HG02943 (cell line): ENCODE results near the gene ENAH.
"Not testable (repeated sequence)": the region's sequence is repeated elsewhere in the genome, so short reads cannot be mapped to it uniquely, and the experiment has no call there.

ENCODE experiments used
- ATAC-seq: cut with Tn5 transposase; IDR thresholded peaks from one replicate; pipeline ENCODE4 v1.9.1; 2021; ENCODE audit warnings: mild to moderate bottlenecking, low read depth, moderate library complexity; ENCODE audit not compliant: unreplicated experiment

The ENAH gene

GRCh38 chr1:225534135-225534534 is 118.8 kb downstream of the ENAH start:
- no peak for ATAC-seq

- ATAC-seq = no peak
Measured at GRCh38 chr1:225533238-225533637, 119.7 kb downstream of the ENAH start.

GRCh38 chr1:225532240-225532944 is 120.5 kb downstream of the ENAH start:
- ATAC-seq = no peak

GRCh38 chr1:225529726-225530125 is 123.2 kb downstream of the ENAH start:
- ATAC-seq = no peak

GRCh38 chr1:225527575-225527974 is 125.3 kb downstream of the ENAH start:
- no peak for ATAC-seq

GRCh38 chr1:225526878-225527277 is 126.0 kb downstream of the ENAH start:
- ATAC-seq = no peak

GRCh38 chr1:225525377-225525776 is 127.5 kb downstream of the ENAH start:
- no peak for ATAC-seq

GRCh38 chr1:225524570-225524969 is 128.4 kb downstream of the ENAH start:
- no peak for ATAC-seq

- ATAC-seq = no peak
Measured at GRCh38 chr1:225523263-225523950, 129.5 kb downstream of the ENAH start.

GRCh38 chr1:225522588-225523262 is 130.2 kb downstream of the ENAH start:
- no peak for ATAC-seq

- no peak for ATAC-seq
Measured at GRCh38 chr1:225520587-225521227, 132.2 kb downstream of the ENAH start.

GRCh38 chr1:225519166-225519863 is 133.6 kb downstream of the ENAH start:
- no peak for ATAC-seq

- ATAC-seq = no peak
Measured at GRCh38 chr1:225517697-225518096, 135.2 kb downstream of the ENAH start.

GRCh38 chr1:225517221-225517620 is 135.7 kb downstream of the ENAH start:
- no peak for ATAC-seq

GRCh38 chr1:225514671-225515081 is 138.2 kb downstream of the ENAH start:
- ATAC-seq = no peak

- ATAC-seq = not testable (repeated sequence)
Measured at GRCh38 chr1:225513576-225513975, 139.3 kb downstream of the ENAH start.

GRCh38 chr1:225511828-225512381 is 141.0 kb downstream of the ENAH start:
- no peak for ATAC-seq

GRCh38 chr1:225510740-225511139 is 142.2 kb downstream of the ENAH start:
- ATAC-seq = not testable (repeated sequence)

GRCh38 chr1:225509770-225510169 is 143.2 kb downstream of the ENAH start:
- no peak for ATAC-seq

- ATAC-seq = no peak
Measured at GRCh38 chr1:225509376-225509707, 143.6 kb downstream of the ENAH start.
